ACHN (cell line): ENCODE data around the gene COA4.
A peak's percentile ranks its signal among the peaks of the same experiment; 100 is the strongest.

Source experiments
- DNase-seq: peaks from one replicate; pipeline ENCODE4 v3.0.0-alpha.2; 2015
- in situ Hi-C: cut with HindIII; loops from 2 replicates; pipeline ENCODE4 v1.10.0; 2017; ENCODE audit warnings: low sequenced_read_pairs, low pct_ligation_motif_present, low pct_unique_long_range_greater_than_20kb

The COA4 gene

DNA sequence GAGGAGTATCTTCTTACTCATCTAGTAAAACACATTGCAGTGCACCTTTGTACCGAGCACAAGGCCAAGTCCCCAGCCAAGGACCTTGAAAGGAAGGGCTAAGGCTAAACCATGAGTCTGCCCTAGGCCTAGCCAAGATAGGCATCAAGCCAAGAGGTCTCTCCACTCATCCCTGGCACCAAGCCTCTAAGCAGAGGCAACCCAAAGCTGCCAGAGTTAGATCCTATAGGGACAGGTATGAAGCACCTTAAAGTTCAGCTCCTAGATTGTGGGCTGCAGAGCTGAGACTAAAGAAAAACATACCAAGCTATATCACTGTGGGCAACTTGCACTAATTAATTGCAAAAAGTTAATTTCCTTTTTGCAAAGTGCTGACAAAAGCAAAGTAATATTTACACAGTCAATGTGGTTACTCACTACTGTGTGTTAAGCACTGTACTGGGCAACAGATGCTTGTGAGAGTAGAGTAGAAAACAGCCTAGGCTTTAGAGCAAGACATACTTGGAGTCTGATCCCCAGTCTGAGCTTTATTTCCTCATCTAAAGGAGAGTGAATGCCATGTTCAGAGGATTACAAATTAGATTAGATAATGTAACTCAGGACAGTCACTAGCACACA is 7.2 kb downstream of the COA4 start:
- in situ Hi-C loops = no loop called here
- no peak for DNase-seq

DNA sequence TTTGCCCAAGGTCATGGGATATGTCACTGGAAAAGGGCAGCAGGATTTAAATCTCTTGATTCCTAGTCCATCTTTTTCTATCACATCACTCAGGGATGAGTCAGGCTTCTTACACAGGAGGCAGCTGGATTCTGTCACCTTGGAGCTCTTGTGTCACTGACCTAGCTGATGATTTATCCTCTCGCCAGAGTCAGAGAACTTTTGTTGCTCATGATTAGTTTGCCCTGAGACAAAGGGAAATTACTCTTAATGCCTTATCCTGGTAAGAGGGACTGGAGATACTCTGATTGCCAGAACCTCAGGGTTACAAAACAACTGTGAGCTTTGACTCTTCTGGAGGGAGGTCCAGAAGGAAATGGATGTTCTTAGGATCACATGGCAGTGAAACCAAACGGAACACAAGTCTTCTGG is 10.1 kb downstream of the COA4 start:
- in situ Hi-C loops = no loop called here
- DNase-seq = peak; percentile 72

DNA sequence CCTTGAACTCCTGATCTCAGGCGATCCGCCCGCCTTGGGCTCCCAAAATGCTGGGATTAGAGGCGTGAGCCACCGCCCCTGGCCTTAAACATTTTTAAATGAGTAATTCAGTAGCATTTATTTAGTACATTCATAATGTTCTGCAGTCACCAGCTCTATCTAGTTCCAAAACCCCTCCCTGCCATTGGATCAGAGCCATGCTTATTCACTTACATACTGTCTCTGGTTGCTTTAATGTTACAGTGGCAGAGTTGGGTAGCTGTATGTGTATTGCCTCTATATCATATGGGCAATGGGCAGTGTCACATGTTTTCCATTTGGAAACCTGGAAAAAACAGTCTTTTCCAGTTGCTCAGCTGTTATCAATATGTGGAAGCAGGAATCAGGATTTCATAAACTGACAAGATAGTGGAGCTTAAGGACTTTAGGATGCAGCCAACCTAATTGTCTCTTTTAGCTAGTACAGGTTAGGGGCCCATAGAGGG is 10.5 kb downstream of the COA4 start:
- no peak for DNase-seq
- in situ Hi-C loops = no loop called here

DNA sequence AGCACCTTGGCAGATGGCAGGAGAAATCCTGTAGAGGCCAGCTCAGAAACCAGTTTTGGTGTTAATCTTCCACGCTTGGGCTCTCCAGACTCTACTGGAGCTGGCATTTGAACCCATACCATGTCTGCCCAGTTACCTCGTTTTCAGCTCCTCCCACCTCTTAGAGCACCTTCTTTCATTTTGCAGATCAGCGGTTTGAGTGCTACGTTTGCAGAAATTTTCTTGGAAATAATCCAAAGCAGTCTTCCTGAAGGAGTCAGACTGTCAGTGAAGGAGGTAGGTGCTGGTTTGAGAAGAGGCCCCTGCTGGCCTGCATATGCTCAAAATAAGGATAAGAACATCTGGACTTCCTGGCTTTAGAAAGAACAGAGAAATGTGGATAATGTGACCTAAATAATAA is 13.7 kb downstream of the COA4 start:
- DNase-seq = no peak
- in situ Hi-C loops = no loop called here

DNA sequence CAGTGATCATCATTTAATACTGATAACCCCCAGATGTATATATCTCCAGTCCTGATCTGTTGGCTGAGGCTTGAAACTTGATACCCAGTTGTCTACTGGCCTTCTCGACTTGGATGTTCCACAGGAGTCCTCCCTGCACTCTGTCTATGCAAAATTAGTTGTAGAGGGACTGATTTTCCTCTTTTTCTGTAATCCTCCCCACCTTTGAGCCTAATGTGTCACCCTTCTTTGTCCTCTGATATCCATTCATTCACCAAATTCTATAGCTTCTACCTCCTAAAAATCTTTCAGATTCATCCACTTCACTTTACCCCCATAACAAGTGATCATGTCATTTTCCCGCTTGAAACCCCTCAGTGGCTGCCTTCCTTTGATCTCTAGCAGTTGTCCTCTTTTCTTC is 16.4 kb downstream of the COA4 start:
- in situ Hi-C loops = no loop called here

DNA sequence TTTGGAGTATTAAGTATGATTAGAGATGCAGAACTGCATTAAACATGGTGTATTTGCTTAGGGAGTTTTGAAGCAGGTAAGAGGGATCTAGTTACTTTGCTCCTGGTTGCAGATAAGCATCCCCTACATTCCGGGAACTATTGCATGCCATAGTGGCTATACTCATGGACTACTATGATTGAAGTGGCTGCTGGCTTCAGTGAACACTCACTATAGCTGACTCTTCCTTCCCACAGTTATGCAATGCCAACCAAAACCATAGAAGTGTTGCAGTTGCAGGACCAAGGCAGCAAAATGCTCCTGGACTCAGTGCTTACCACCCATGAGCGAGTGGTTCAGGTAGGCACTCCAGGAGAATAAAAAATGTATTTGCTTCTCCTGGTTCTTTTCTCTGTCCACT is 17.0 kb downstream of the COA4 start:
- DNase-seq = no peak
- in situ Hi-C loops = no loop called here

More for the DNA sequence above, 16.4 kb downstream of the COA4 start:
- no peak for DNase-seq

DNA sequence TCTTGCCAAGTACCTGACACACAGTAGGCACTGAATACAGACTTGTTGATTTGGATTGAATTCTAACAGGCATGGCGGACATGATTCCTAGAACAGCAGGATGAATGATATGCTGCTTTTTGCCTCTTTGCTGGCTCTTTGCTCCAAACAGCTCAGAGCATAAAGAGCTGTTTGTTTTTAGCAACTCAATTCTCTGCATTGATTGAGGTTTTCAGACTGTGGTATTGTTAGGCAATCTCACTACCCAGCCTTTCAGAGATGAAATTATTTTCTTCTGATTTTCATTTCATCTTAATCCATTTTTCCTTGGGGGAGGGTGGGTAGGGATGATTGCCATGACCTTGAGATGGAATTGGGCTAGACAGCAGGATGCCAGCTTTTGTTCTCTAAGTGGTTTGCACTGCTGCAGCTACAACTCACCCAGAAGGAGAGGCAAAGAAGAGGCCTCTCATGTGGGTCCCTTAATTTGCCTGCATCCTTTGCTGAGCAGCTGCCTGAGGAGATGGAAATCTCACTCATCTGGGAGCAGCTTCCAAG is 20.5 kb downstream of the COA4 start:
- in situ Hi-C loops = no loop called here
- DNase-seq = no peak

DNA sequence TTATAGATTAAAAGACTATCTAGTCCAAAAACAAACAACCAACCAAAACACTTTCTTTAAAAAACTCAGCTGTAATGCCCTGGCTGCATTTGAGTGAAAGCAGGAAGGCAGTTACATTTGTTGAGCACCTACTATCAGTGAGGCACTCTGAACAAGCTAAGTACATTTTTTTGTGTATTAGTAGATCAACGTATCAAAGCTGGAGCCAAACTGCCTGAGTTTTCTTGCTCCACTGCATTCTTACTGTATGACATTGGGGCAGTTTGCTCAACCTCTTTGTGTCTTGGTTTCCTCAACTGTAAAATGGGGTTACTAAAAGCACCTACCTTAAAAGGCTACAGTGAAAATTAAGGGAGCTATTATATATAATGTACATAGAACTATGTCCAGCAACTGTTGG is 22.0 kb downstream of the COA4 start:
- no peak for DNase-seq
- in situ Hi-C loops = no loop called here

DNA sequence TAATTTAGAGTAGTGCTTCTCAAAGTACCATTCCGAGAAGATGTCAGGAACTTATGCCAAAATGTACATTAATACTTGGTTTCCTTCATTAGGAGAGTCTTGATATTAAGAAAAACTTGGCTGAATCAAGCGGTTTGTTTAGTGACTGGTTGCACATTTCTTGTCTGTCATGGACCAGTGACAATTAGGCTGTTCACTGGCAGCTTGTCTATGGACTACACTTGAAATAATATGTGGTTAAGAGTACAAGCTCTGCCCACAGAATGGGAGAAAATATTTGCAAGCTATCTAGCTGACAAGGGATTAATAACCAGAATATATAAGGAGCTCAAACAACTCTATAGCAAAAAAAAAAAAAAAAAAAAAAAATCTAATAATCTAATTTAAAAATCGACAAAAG is 24.6 kb downstream of the COA4 start:
- in situ Hi-C loops = no loop called here
- no peak for DNase-seq

DNA sequence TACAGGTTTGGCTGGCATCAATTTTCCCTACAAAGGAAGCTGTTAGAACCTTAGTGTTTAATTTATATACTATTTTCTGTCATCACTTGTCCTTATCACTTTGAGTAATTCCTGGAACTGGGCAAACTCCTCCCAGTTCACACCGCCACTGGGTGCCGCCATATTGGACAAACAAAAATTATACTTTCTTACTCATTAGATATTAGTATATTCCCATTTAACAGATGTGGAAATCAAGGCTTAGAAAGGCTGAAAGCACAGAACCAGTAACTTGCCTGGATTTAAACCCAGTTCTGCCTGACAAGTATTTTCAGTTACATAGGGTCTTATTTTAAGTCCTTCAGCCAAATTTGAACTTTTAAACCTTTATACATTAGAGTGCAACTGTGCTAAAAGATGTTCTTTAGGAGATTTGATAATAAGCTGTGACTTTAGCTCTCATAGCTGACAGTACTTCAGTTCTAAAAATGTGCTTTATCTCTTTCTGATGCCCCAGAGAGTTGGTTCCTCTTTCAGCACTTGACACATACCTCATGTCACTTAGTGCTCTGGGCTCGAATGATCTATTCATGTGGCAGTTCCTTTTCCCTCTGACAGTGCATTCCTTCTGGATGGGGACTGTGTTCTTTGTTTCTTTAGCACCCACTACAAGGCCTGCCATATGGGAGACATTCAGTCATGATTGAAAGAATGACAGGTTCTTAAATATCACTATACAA is 25.4 kb downstream of the COA4 start:
- in situ Hi-C loops = no loop called here
- DNase-seq = no peak

DNA sequence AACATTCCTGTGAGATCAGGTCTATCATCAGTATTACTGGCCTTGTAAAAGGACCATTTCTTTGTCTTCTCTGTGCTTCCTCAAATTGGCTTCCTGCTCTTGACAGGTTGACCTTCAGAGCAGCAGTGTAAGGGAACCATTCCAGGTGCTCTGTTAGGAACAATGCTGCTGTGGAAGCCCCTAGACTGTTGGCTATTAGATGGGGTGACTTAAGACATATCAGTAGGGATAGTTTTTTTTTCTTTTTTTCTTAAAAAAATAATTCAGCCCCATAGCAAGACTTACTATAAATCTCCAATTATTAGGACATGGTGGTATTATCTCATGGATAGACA is 37.6 kb downstream of the COA4 start:
- in situ Hi-C loops = no loop called here

DNA sequence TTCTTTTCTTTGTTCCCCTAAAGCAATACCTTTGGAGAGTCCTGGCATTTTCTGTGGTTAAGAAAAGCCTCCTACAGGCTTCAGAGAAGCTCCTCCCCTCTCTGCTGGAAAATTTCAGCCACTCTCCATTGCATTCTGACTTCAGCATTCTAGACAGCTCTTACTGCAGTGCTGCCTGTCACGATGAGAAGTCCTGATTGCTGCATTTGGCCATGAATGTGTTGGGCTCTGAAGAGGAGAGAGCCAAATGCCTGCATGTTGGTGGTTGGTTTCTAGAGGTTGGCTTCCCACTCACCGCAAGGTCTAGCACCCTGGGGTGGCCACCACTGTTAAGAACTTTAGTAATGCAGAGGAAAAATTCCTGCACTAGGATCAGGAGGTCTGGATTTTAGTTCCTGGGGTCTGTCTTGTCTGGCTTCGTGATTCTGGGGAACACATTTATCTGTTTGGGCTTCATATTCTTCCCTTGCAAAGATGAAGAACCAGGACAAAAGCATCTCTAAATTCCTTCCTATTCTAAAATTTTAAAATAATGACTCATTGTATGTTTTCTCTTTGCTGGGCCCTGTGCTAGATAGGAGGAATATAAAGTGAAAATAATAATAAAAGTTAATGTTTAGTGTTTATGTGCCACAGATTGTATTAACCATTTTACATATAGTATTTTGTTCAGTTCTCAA is 38.1 kb downstream of the COA4 start:
- in situ Hi-C loops = no loop called here
- peak; percentile 16 for DNase-seq

More for the DNA sequence above, 37.6 kb downstream of the COA4 start:
- no peak for DNase-seq

DNA sequence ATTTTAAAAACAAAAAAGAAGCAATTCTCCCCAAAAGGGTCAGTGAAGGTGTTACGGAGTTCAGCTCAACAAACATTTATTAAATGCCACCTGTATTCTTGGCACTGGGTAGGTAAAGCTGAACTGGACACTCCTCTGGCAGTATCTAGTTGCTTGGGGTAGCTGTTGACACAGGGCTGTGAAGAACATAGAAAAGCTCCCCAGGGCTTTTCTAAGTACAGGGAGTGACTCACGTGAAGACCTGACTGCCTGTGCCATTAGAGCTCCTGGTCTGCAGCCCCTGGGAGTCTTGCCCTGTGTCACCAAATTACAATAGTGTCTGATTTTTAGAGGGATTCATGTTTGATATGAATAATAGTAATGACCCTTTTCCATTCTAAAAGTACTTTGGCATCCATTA is 43.6 kb downstream of the COA4 start:
- DNase-seq = no peak
- in situ Hi-C loops = no loop called here

DNA sequence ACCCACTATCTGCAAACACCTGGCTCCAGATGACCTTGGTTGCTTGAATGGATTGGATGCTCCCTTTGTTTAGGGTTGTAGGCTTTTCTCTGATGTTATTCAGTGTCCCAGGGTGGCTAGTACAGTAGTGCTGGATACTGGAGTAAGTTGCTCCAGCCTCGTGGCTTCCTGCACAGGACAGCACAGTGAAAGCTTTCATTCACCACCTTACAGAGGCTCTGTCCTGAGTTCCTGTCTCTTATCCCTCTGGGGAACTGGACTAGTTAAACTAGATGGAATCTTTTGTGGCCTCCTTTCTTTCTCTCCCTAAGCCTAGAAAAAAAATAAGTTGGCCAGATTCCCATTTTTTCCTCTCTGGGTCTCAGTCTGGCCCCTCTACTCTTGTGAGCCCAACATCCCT is 46.4 kb downstream of the COA4 start:
- in situ Hi-C loops = no loop called here
- no peak for DNase-seq
